Measurements from ENCODE around the gene CFAP77.

Gene CFAP77

DNA sequence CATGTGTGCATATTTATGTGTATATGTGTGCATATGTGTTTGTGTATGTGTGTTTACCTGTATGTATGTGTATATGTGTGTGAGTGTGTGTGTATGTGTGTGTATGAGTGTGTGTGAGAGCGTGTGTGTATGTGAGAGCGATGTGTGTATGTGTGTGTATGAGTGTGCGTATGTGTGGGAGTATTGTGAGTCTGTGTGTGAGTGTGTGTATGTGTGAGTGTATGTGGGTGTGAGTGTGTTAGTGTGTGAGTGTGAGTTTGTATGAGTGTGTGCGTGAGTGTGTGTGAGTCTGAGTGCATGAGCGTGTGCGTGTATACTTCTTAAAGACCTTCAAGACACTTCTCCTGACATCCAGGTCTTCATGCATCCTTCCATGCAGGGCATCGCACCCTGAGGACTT is 49.6 kb downstream of the CFAP77 start:
- no peaks in the 10 kb centered on the region for H3K36me3 ChIP-seq (ENCODE audit: control insufficient read depth in 2 of 2, insufficient read depth in 1 of 2, low read length in 2 of 2)
- no peak overlapping the region for H3K27ac ChIP-seq (ENCODE audit: extremely low read depth, low read depth, low read length)
- H3K9me3 ChIP-seq (ENCODE audit: control insufficient read depth, insufficient read depth, low read depth, low read length), result no peaks in the 10 kb centered on the region
- no peaks in the 10 kb centered on the region for H3K4me1 ChIP-seq (ENCODE audit: control insufficient read depth, insufficient read depth, low read length)
- ChIA-PET POLR2A (no interaction called here), CTCF (no interaction called here)
- H3K4me3 ChIP-seq (ENCODE audit: low read depth, low read length), result no peak overlapping the region
- TF ChIP-seq WT1 (tag by site-specific recombination; IDR thresholded peaks at IDR 0.05) (no peak), ZBTB20 (tag by site-specific recombination; IDR thresholded peaks at IDR 0.05) (no peak), SALL2 (tag by site-specific recombination; IDR thresholded peaks at IDR 0.05; ENCODE audit: borderline replicate concordance) (peak; percentile 28; the same call in 1 of the 2 replicates), GLI4 (tag by site-specific recombination; IDR thresholded peaks at IDR 0.05) (no peak), MEIS1 (CRISPR knock-in tag; IDR thresholded peaks at IDR 0.05; ENCODE audit: borderline replicate concordance) (no peak), ZNF791 (tag by site-specific recombination; IDR thresholded peaks at IDR 0.05) (no peak), ZNF16 (tag by site-specific recombination; IDR thresholded peaks at IDR 0.05; ENCODE audit: low read depth) (no peak), KLF7 (tag by site-specific recombination; IDR thresholded peaks at IDR 0.05; ENCODE audit: borderline replicate concordance) (no peak), ZNF133 (tag by site-specific recombination; IDR thresholded peaks at IDR 0.05) (no peak), ZNF157 (tag by site-specific recombination; IDR thresholded peaks at IDR 0.05) (no peak), ZNF660 (tag by site-specific recombination; IDR thresholded peaks at IDR 0.05) (no peak), ZNF416 (tag by site-specific recombination; IDR thresholded peaks at IDR 0.05) (no peak), BCL11A (tag by site-specific recombination; IDR thresholded peaks at IDR 0.05; ENCODE audit: low read depth) (no peak), ZNF514 (tag by site-specific recombination; IDR thresholded peaks at IDR 0.05) (no peak), ZNF529 (tag by site-specific recombination; IDR thresholded peaks at IDR 0.05; ENCODE audit: insufficient replicate concordance) (no peak), ZNF510 (tag by site-specific recombination; IDR thresholded peaks at IDR 0.05; ENCODE audit: insufficient replicate concordance) (no peak), ZNF404 (tag by site-specific recombination; IDR thresholded peaks at IDR 0.05) (no peak), ZNF621 (tag by site-specific recombination; IDR thresholded peaks at IDR 0.05) (0 out of 2 replicates have a peak, but pooled peaks have one; percentile 37), ZBTB17 (tag by site-specific recombination; IDR thresholded peaks at IDR 0.05) (no peak), YY1 (tag by site-specific recombination; IDR thresholded peaks at IDR 0.05) (no peak), ZNF560 (tag by site-specific recombination; IDR thresholded peaks at IDR 0.05; ENCODE audit: borderline replicate concordance) (no peak), ZNF169 (tag by site-specific recombination; IDR thresholded peaks at IDR 0.05) (no peak)
- TF ChIP-seq, protein P1, sequence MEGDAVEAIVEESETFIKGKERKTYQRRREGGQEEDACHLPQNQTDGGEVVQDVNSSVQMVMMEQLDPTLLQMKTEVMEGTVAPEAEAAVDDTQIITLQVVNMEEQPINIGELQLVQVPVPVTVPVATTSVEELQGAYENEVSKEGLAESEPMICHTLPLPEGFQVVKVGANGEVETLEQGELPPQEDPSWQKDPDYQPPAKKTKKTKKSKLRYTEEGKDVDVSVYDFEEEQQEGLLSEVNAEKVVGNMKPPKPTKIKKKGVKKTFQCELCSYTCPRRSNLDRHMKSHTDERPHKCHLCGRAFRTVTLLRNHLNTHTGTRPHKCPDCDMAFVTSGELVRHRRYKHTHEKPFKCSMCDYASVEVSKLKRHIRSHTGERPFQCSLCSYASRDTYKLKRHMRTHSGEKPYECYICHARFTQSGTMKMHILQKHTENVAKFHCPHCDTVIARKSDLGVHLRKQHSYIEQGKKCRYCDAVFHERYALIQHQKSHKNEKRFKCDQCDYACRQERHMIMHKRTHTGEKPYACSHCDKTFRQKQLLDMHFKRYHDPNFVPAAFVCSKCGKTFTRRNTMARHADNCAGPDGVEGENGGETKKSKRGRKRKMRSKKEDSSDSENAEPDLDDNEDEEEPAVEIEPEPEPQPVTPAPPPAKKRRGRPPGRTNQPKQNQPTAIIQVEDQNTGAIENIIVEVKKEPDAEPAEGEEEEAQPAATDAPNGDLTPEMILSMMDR (tag by site-specific recombination; IDR thresholded peaks at IDR 0.05), result no peak
- TF ChIP-seq, protein P2, sequence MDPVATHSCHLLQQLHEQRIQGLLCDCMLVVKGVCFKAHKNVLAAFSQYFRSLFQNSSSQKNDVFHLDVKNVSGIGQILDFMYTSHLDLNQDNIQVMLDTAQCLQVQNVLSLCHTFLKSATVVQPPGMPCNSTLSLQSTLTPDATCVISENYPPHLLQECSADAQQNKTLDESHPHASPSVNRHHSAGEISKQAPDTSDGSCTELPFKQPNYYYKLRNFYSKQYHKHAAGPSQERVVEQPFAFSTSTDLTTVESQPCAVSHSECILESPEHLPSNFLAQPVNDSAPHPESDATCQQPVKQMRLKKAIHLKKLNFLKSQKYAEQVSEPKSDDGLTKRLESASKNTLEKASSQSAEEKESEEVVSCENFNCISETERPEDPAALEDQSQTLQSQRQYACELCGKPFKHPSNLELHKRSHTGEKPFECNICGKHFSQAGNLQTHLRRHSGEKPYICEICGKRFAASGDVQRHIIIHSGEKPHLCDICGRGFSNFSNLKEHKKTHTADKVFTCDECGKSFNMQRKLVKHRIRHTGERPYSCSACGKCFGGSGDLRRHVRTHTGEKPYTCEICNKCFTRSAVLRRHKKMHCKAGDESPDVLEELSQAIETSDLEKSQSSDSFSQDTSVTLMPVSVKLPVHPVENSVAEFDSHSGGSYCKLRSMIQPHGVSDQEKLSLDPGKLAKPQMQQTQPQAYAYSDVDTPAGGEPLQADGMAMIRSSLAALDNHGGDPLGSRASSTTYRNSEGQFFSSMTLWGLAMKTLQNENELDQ (tag by site-specific recombination; IDR thresholded peaks at IDR 0.05; ENCODE audit: low read depth), result no peak
- TF ChIP-seq, protein P3, sequence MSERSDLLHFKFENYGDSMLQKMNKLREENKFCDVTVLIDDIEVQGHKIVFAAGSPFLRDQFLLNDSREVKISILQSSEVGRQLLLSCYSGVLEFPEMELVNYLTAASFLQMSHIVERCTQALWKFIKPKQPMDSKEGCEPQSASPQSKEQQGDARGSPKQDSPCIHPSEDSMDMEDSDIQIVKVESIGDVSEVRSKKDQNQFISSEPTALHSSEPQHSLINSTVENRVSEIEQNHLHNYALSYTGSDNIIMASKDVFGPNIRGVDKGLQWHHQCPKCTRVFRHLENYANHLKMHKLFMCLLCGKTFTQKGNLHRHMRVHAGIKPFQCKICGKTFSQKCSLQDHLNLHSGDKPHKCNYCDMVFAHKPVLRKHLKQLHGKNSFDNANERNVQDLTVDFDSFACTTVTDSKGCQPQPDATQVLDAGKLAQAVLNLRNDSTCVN (tag by site-specific recombination; optimal IDR thresholded peaks at IDR 0.05), result no peak
- TF ChIP-seq, protein P4, sequence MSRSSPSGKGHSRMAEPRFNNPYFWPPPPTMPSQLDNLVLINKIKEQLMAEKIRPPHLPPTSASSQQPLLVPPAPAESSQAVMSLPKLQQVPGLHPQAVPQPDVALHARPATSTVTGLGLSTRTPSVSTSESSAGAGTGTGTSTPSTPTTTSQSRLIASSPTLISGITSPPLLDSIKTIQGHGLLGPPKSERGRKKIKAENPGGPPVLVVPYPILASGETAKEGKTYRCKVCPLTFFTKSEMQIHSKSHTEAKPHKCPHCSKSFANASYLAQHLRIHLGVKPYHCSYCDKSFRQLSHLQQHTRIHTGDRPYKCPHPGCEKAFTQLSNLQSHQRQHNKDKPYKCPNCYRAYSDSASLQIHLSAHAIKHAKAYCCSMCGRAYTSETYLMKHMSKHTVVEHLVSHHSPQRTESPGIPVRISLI (tag by site-specific recombination; IDR thresholded peaks at IDR 0.05), result no peak
- TF ChIP-seq, protein P5, sequence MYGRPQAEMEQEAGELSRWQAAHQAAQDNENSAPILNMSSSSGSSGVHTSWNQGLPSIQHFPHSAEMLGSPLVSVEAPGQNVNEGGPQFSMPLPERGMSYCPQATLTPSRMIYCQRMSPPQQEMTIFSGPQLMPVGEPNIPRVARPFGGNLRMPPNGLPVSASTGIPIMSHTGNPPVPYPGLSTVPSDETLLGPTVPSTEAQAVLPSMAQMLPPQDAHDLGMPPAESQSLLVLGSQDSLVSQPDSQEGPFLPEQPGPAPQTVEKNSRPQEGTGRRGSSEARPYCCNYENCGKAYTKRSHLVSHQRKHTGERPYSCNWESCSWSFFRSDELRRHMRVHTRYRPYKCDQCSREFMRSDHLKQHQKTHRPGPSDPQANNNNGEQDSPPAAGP (tag by site-specific recombination; IDR thresholded peaks at IDR 0.05), result no peak
- TF ChIP-seq, protein P6, sequence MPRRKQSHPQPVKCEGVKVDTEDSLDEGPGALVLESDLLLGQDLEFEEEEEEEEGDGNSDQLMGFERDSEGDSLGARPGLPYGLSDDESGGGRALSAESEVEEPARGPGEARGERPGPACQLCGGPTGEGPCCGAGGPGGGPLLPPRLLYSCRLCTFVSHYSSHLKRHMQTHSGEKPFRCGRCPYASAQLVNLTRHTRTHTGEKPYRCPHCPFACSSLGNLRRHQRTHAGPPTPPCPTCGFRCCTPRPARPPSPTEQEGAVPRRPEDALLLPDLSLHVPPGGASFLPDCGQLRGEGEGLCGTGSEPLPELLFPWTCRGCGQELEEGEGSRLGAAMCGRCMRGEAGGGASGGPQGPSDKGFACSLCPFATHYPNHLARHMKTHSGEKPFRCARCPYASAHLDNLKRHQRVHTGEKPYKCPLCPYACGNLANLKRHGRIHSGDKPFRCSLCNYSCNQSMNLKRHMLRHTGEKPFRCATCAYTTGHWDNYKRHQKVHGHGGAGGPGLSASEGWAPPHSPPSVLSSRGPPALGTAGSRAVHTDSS (tag by site-specific recombination; IDR thresholded peaks at IDR 0.05), result no peak
- TF ChIP-seq, protein P7, sequence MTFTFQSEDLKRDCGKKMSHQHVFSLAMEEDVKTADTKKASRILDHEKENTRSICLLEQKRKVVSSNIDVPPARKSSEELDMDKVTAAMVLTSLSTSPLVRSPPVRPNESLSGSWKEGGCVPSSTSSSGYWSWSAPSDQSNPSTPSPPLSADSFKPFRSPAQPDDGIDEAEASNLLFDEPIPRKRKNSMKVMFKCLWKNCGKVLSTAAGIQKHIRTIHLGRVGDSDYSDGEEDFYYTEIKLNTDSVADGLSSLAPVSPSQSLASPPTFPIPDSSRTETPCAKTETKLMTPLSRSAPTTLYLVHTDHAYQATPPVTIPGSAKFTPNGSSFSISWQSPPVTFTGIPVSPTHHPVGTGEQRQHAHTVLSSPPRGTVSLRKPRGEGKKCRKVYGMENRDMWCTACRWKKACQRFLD (tag by site-specific recombination; IDR thresholded peaks at IDR 0.05), result no peak
- TF ChIP-seq, protein P8, sequence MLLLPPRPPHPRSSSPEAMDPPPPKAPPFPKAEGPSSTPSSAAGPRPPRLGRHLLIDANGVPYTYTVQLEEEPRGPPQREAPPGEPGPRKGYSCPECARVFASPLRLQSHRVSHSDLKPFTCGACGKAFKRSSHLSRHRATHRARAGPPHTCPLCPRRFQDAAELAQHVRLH (tag by site-specific recombination; IDR thresholded peaks at IDR 0.05), result no peak
